GM23338 (cell line): ENCODE data around the gene ERMARD. TPM values are rescaled to one million over a fixed set of nuclear protein-coding genes. Genes with fewer than 3 reads are reported as not detected.

Experiments
- ATAC-seq: fragments of 200-7000 bp; cut with Tn5 transposase; 3 replicates; pipeline ENCODE4 v1.9.1; 2020
- DNase-seq: peaks from one replicate; pipeline ENCODE4 v3.0.0-alpha.2; 2015; ENCODE audit warnings: low spot score
- H2AFZ ChIP-seq: fragments of 200-600 bp; sonication (generic); 2 replicates; pipeline ENCODE4 v1.8.0; 2016; ENCODE audit warnings: antibody characterized with exemption, mild to moderate bottlenecking, moderate library complexity
- H3F3A ChIP-seq: fragments of 200-600 bp; sonication (generic); replicated peaks from 2 replicates; pipeline ENCODE4 v1.8.0; 2017; ENCODE audit warnings: antibody characterized with exemption, mixed run types, low read depth
- H3K27ac ChIP-seq: fragments of 200-600 bp; sonication (generic); 2 replicates; pipeline ENCODE4 v1.6.1; 2016; ENCODE audit warnings: low read depth
- H3K27me3 ChIP-seq: fragments of 200-600 bp; sonication (generic); 2 replicates; pipeline ENCODE4 v1.8.0; 2016; ENCODE audit warnings: mild to moderate bottlenecking, mixed run types, moderate library complexity; ENCODE audit not compliant: insufficient read depth
- H3K36me3 ChIP-seq: fragments of 200-600 bp; sonication (generic); 2 replicates; pipeline ENCODE4 v1.8.0; 2016; ENCODE audit warnings: mild to moderate bottlenecking; ENCODE audit not compliant: insufficient read depth
- H3K4me1 ChIP-seq: fragments of 200-600 bp; sonication (generic); 2 replicates; pipeline ENCODE4 v1.8.0; 2016; ENCODE audit warnings: mild to moderate bottlenecking, moderate library complexity; ENCODE audit not compliant: insufficient read depth
- H3K4me2 ChIP-seq: fragments of 200-600 bp; sonication (generic); 2 replicates; pipeline ENCODE4 v1.7.1; 2017; ENCODE audit warnings: mixed run types
- H3K4me3 ChIP-seq: fragments of 200-600 bp; sonication (generic); 2 replicates; pipeline ENCODE4 v1.6.1; 2016; ENCODE audit warnings: mixed run types
- H3K79me2 ChIP-seq: fragments of 200-600 bp; sonication (generic); replicated peaks from 2 replicates; pipeline ENCODE4 v1.8.0; 2017; ENCODE audit warnings: mild to moderate bottlenecking; ENCODE audit not compliant: insufficient read depth
- H3K9me2 ChIP-seq: fragments of 200-600 bp; sonication (generic); 2 replicates; pipeline ENCODE4 v1.8.0; 2017; ENCODE audit not compliant: insufficient read depth
- H4K20me1 ChIP-seq: fragments of 200-600 bp; sonication (generic); replicated peaks from 2 replicates; pipeline ENCODE4 v1.8.0; 2017; ENCODE audit warnings: mild to moderate bottlenecking; ENCODE audit not compliant: insufficient read depth
- H3K27ac Mint-ChIP-seq: 2 replicates; pipeline ENCODE4 v1.8.0; 2020; ENCODE audit warnings: inconsistent platforms, mild to moderate bottlenecking, moderate library complexity, mixed read lengths
- H3K27me3 Mint-ChIP-seq: 3 replicates; pipeline ENCODE4 v1.8.0; 2022; ENCODE audit warnings: low read depth, mild to moderate bottlenecking, moderate library complexity, mixed read lengths, inconsistent platforms; ENCODE audit not compliant: insufficient read depth, poor library complexity
- H3K36me3 Mint-ChIP-seq: 3 replicates; pipeline ENCODE4 v1.8.0; 2021; ENCODE audit warnings: low read depth, mild to moderate bottlenecking, inconsistent platforms, moderate library complexity, mixed read lengths
- H3K4me1 Mint-ChIP-seq: 3 replicates; pipeline ENCODE4 v1.8.0; 2020; ENCODE audit warnings: mild to moderate bottlenecking, inconsistent platforms, mixed read lengths
- H3K4me3 Mint-ChIP-seq: 3 replicates; pipeline ENCODE4 v1.8.0; 2021; ENCODE audit warnings: moderate library complexity, mild to moderate bottlenecking, inconsistent platforms, mixed read lengths
- H3K9me3 Mint-ChIP-seq: 3 replicates; pipeline ENCODE4 v1.8.0; 2020; ENCODE audit warnings: moderate library complexity, mild to moderate bottlenecking, inconsistent platforms, mixed read lengths
- CREB1 ChIP-seq: fragments of 250-450 bp; sonication (Bioruptor Pico); IDR thresholded peaks from 2 replicates; pipeline ENCODE4 v1.5.0; 2020; ENCODE audit warnings: low read depth, mild to moderate bottlenecking, moderate library complexity
- ETS1 ChIP-seq: IDR thresholded peaks from 2 replicates; pipeline ENCODE4 v1.6.1; 2016; ENCODE audit warnings: antibody characterized with exemption
- EZH2 ChIP-seq: fragments of 200-600 bp; sonication (generic); IDR thresholded peaks from one replicate; pipeline ENCODE4 v1.8.0; 2017; ENCODE audit warnings: antibody characterized with exemption, mild to moderate bottlenecking, low read depth; ENCODE audit not compliant: unreplicated experiment
- EZH2phosphoT487 ChIP-seq: fragments of 200-600 bp; sonication (generic); IDR thresholded peaks from one replicate; pipeline ENCODE4 v1.8.1; 2018; ENCODE audit warnings: antibody characterized with exemption; ENCODE audit not compliant: unreplicated experiment
- JUNB ChIP-seq: IDR thresholded peaks from one replicate; pipeline ENCODE4 v1.6.1; 2016; ENCODE audit warnings: antibody characterized with exemption; ENCODE audit not compliant: unreplicated experiment
- NANOG ChIP-seq: IDR thresholded peaks from 2 replicates; pipeline ENCODE4 v1.6.1; 2016; ENCODE audit warnings: antibody characterized with exemption, borderline replicate concordance
- POLR2AphosphoS5 ChIP-seq: IDR thresholded peaks from 2 replicates; pipeline ENCODE4 v1.6.1; 2016; ENCODE audit warnings: antibody characterized with exemption, low read depth
- REST ChIP-seq: IDR thresholded peaks from one replicate; pipeline ENCODE4 v1.6.1; 2018; ENCODE audit warnings: antibody characterized with exemption; ENCODE audit not compliant: unreplicated experiment
- ZNF114 ChIP-seq: fragments of 250-450 bp; sonication (Bioruptor Pico); IDR thresholded peaks from 2 replicates; pipeline ENCODE4 v1.5.0; 2020; ENCODE audit warnings: mild to moderate bottlenecking, moderate library complexity
- ZNF462 ChIP-seq: fragments of 250-450 bp; sonication (Bioruptor Pico); IDR thresholded peaks from 2 replicates; pipeline ENCODE4 v1.5.0; 2020; ENCODE audit warnings: mild to moderate bottlenecking, moderate library complexity
- polyA plus RNA-seq: library from polyadenylated mRNA; unstranded; fragments of >200 nt; fragmentation: Nextera tagmentation; extraction: Ambion mirVana; gene quantifications from 2 replicates; pipeline ENCODE4 v1.2.1, GENCODE V29; 2016
- total RNA-seq: library from RNA; depleted of rRNA; stranded (reverse); fragments of >200 nt; shearing (Covaris generic); gene quantifications from 2 replicates; pipeline ENCODE4 v1.2.3, GENCODE V29; 2014

ERMARD gene
- total and polyA plus RNA-seq, 2 experiments from 2014 or later, result 7.6 to 8.6 TPM

GRCh38 chr6:169763308-169763707 lies 11.9 kb downstream of the ERMARD start (continued):
- no peak for TF ChIP-seq ZNF462 (CRISPR knock-in tag)
- TF ChIP-seq JUNB, result no peak
- TF ChIP-seq ETS1, result no peak
- TF ChIP-seq CREB1 (CRISPR knock-in tag), result no peak
- TF ChIP-seq ZNF114 (CRISPR knock-in tag), result no peak
- TF ChIP-seq NANOG, result no peak

- no peaks in the 10 kb centered on the region for H4K20me1 ChIP-seq
- no peaks in the 10 kb centered on the region for H3K4me1 ChIP-seq
- no peak overlapping the region for H2AFZ ChIP-seq
- no peak overlapping the region for H3K4me3 Mint-ChIP-seq
- H3K9me3 Mint-ChIP-seq, result no peaks in the 10 kb centered on the region
- no peak overlapping the region for H3K4me3 ChIP-seq
- H3K36me3 ChIP-seq, result no peaks in the 10 kb centered on the region
- no peak overlapping the region for H3K27ac Mint-ChIP-seq
- H3K36me3 Mint-ChIP-seq, result peaks cover 19% of the 10 kb centered on the region
- H3K27me3 ChIP-seq, result no peaks in the 10 kb centered on the region
- H3K79me2 ChIP-seq, result no peaks in the 10 kb centered on the region
- H3K9me2 ChIP-seq, result no peaks in the 10 kb centered on the region
- no peak overlapping the region for H3K27ac ChIP-seq
- DNase-seq, result no peak
- H3K4me1 Mint-ChIP-seq, result no peaks in the 10 kb centered on the region; the same call in 2 of the 3 replicates
- no peaks in the 10 kb centered on the region for H3F3A ChIP-seq
- H3K4me2 ChIP-seq, result no peak overlapping the region
- no peak for ATAC-seq
- peaks cover 9% of the 10 kb centered on the region for H3K27me3 Mint-ChIP-seq
- TF ChIP-seq POLR2AphosphoS5 (no peak), REST (no peak), EZH2 (no peak), ETS1 (no peak), EZH2phosphoT487 (no peak)
Measured at GRCh38 chr6:169763881-169764280, 12.5 kb downstream of the ERMARD start.
